Endothelial cell of umbilical vein (primary cell): ENCODE measurements around the gene C19orf73.

Source experiments
- CTCF ChIP-seq, 2 donors: IDR thresholded peaks; 1 replicate in 1 of 2; 2 replicates in 1 of 2; pipeline ENCODE4 v1.5.1; 2011; ENCODE audit warnings: low read length in 2 of 2, mild to moderate bottlenecking in 2 of 2, moderate library complexity in 2 of 2, control low read depth in 1 of 2, inconsistent platforms in 1 of 2, low read depth in 1 of 2; ENCODE audit not compliant: insufficient read depth in 1 of 2; ENCODE audit errors: extremely low read depth in 1 of 2
- EZH2 ChIP-seq: IDR thresholded peaks from 2 replicates; pipeline ENCODE4 v1.6.1; 2012; ENCODE audit warnings: borderline replicate concordance, low read depth, mild to moderate bottlenecking, moderate library complexity, low read length, inconsistent platforms; ENCODE audit not compliant: severe bottlenecking
- POLR2AphosphoS5 ChIP-seq: IDR thresholded peaks from 2 replicates; pipeline ENCODE4 v1.6.1; 2012; ENCODE audit warnings: low read depth, mild to moderate bottlenecking, control low read depth, low read length, moderate library complexity; ENCODE audit not compliant: insufficient read depth

- TF ChIP-seq CTCF (IDR thresholded peaks at IDR 0.05; ENCODE audit: extremely low read depth in 1 of 2, insufficient read depth in 1 of 2, low read depth in 1 of 2, low read length in 2 of 2) (no peak), EZH2 (no peak), POLR2AphosphoS5 (no peak)
Measured at GRCh38 chr19:49130325-49130724, 11.4 kb upstream of the C19orf73 start.
